Trophoblast cell (in vitro differentiated cells and primary cell): ENCODE results near the gene HS6ST3.

Experiments used
- DNase-seq, 2 donors: peaks; one replicate each; pipeline ENCODE4 v3.0.0-alpha.2; 2016
- H2AFZ ChIP-seq: 2 replicates; pipeline ENCODE4 v1.6.1; 2013; ENCODE audit warnings: low read length, moderate library complexity, mild to moderate bottlenecking; ENCODE audit not compliant: insufficient read depth, poor library complexity
- H2AK5ac ChIP-seq: 2 replicates; pipeline ENCODE4 v1.6.1; 2013; ENCODE audit warnings: mild to moderate bottlenecking, low read length
- H2BK120ac ChIP-seq: 2 replicates; pipeline ENCODE4 v1.6.1; 2013; ENCODE audit warnings: low read length, mild to moderate bottlenecking, moderate library complexity; ENCODE audit not compliant: insufficient read depth, poor library complexity
- H2BK12ac ChIP-seq: 2 replicates; pipeline ENCODE4 v1.6.1; 2013; ENCODE audit warnings: mild to moderate bottlenecking, low read length, moderate library complexity
- H2BK5ac ChIP-seq: 2 replicates; pipeline ENCODE4 v1.6.1; 2013; ENCODE audit warnings: low read length, low read depth, moderate library complexity, mild to moderate bottlenecking; ENCODE audit not compliant: poor library complexity
- H3K14ac ChIP-seq: 2 replicates; pipeline ENCODE4 v1.6.1; 2013; ENCODE audit warnings: mild to moderate bottlenecking, low read length
- H3K18ac ChIP-seq: 2 replicates; pipeline ENCODE4 v1.6.1; 2013; ENCODE audit warnings: mild to moderate bottlenecking, low read length
- H3K23ac ChIP-seq: 2 replicates; pipeline ENCODE4 v1.6.1; 2013; ENCODE audit warnings: low read length
- H3K27ac ChIP-seq: 2 replicates; pipeline ENCODE4 v1.5.1; 2013; ENCODE audit warnings: low read depth, mild to moderate bottlenecking, inconsistent platforms, low read length, moderate library complexity
- H3K27me3 ChIP-seq: 2 replicates; pipeline ENCODE4 v1.6.1; 2013; ENCODE audit warnings: inconsistent platforms, mild to moderate bottlenecking, low read length, moderate library complexity; ENCODE audit not compliant: insufficient read depth
- H3K36me3 ChIP-seq, 2 experiments: 1 replicate in 1 of 2; 2 replicates in 1 of 2; pipeline ENCODE4 v1.6.1; 2013; ENCODE audit warnings: low read length in 2 of 2, mild to moderate bottlenecking in 2 of 2, moderate library complexity in 1 of 2; ENCODE audit not compliant: insufficient read depth in 2 of 2, control insufficient read depth in 1 of 2
- H3K4ac ChIP-seq: 2 replicates; pipeline ENCODE4 v1.6.1; 2013; ENCODE audit warnings: low read depth, mild to moderate bottlenecking, low read length, moderate library complexity
- H3K4me1 ChIP-seq, 2 experiments: 1 replicate in 1 of 2; 2 replicates in 1 of 2; pipeline ENCODE4 v1.6.1; 2013; ENCODE audit warnings: low read length in 2 of 2, mild to moderate bottlenecking in 2 of 2, moderate library complexity in 1 of 2; ENCODE audit not compliant: insufficient read depth in 2 of 2, control insufficient read depth in 1 of 2
- H3K4me2 ChIP-seq: 2 replicates; pipeline ENCODE4 v1.6.1; 2013; ENCODE audit warnings: inconsistent platforms, mild to moderate bottlenecking, low read length, moderate library complexity
- H3K4me3 ChIP-seq: 2 replicates; pipeline ENCODE4 v1.5.1; 2013; ENCODE audit warnings: mild to moderate bottlenecking, low read depth, low read length, inconsistent platforms
- H3K79me1 ChIP-seq: one replicate; pipeline ENCODE4 v1.6.1; 2013; ENCODE audit warnings: low read length
- H3K79me2 ChIP-seq: 2 replicates; pipeline ENCODE4 v1.6.1; 2013; ENCODE audit warnings: low read length, mild to moderate bottlenecking; ENCODE audit not compliant: control insufficient read depth, insufficient read depth, poor library complexity
- H3K9ac ChIP-seq: 2 replicates; pipeline ENCODE4 v1.6.1; 2013; ENCODE audit warnings: mild to moderate bottlenecking, low read length
- H3K9me3 ChIP-seq: 2 replicates; pipeline ENCODE4 v1.6.1; 2013; ENCODE audit warnings: low read depth, mild to moderate bottlenecking, control low read depth, inconsistent platforms, low read length; ENCODE audit not compliant: insufficient read depth
- H4K12ac ChIP-seq: 2 replicates; pipeline ENCODE4 v1.6.1; 2013; ENCODE audit warnings: low read depth, mild to moderate bottlenecking, low read length, moderate library complexity
- H4K8ac ChIP-seq: 2 replicates; pipeline ENCODE4 v1.6.1; 2013; ENCODE audit warnings: low read depth, mild to moderate bottlenecking, low read length, moderate library complexity
- H4K91ac ChIP-seq: one replicate; pipeline ENCODE4 v1.6.1; 2013; ENCODE audit warnings: low read depth, mild to moderate bottlenecking, low read length, moderate library complexity
- WGBS: extraction: QIAGEN DNeasy Blood & Tissue Kit; methylation state at CpG from one replicate; pipeline ENCODE4 v1.1.7; 2013; ENCODE audit warnings: missing lambda C conversion rate; ENCODE audit not compliant: insufficient read length, insufficient coverage; ENCODE audit errors: extremely low coverage; 5-methylcytosine and 5-hydroxymethylcytosine counted together

Gene HS6ST3

DNA sequence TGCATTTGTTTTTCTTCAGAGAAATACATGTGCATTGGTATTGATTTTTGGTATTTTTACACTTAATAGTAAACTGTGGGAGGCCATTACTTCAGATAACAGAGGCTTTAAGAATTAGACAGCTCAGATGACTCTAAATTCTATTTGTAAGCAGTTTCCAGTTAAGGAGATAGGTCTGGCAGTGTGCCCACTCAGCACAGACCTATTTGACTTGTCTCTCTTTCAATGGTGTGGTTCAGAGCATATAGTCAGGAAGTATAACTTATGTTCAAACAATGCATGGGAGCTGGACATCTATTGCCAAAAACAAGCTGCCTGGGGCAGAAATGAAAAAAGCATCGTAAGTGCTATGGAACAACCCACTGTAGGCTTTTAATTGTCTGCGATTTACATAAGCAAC is 370.7 kb downstream of the HS6ST3 start:
- Histone ChIP-seq H4K91ac (no peak overlapping the region), H3K4me3 (no peak overlapping the region), H3K79me2 (no peaks in the 10 kb centered on the region), H3K4ac (no peak overlapping the region), H3K4me2 (no peak overlapping the region), H3K36me3 (no peaks in the 10 kb centered on the region), H3K23ac (no peak overlapping the region), H2BK120ac (no peak overlapping the region), H3K14ac (no peak overlapping the region), H2AFZ (no peak overlapping the region), H2BK5ac (no peak overlapping the region), H3K18ac (no peak overlapping the region), H3K79me1 (no peaks in the 10 kb centered on the region), H2AK5ac (no peak overlapping the region), H2BK12ac (no peak overlapping the region), H3K27me3 (no peaks in the 10 kb centered on the region), H4K12ac (no peak overlapping the region), H3K27ac (no peak overlapping the region), H3K9ac (no peak overlapping the region), H3K9me3 (no peaks in the 10 kb centered on the region), H3K4me1 (no peaks in the 10 kb centered on the region), H4K8ac (no peak overlapping the region)
- no peak for DNase-seq
- WGBS, result no CpG with 5 or more reads among the region's 2 CpGs

DNA sequence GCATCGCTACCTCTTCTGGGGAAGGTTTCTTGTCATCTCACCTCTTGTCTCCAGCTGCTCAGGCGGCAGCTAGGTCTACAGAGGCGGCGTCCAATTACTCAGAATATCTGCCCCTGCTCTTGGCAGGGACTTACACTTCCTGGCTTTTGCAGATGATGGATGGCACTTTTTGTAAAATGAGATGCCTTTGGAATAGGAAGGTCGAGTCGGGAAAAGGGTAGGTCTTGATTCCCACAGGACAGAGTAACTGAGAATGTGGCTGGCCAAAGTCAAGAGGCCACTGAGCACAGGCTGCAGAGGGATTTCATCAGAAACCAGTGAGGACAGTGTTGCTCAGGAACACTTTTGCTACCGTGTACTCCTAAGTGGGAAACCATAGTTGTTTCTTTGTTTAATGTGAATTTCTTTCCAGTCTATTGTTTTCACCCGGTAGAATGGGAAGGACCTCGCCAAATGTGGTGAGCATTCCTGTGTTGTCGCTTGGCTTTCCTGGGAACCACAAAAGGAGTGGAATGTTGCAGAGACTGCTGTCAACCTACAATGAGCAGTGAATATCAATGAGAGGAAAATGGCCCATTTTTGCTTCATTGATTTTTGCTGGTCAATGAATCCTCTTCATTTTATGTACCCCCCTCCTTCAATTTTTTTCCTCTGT is 383.7 kb downstream of the HS6ST3 start:
- H3K36me3 ChIP-seq, result no peaks in the 10 kb centered on the region
- no CpG with 5 or more reads among the region's 10 CpGs for WGBS
- DNase-seq, result no peak

DNA sequence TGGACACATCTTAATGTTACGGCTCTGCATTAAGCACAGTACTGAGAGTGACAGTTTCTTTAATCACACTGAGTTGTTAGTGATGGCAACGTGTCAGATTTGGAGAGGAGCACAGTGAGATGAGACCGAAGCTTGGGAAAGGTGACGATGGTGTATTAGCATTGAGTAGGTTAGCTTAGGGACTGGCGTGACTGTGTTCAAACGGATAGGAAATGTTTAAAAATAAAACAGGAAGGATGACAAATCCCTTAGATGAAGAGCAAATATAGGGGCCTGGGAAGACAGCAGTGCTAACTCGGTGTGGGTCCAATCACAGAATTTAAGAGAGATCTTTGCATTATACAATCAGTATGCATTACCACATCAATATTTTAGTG is 384.3 kb downstream of the HS6ST3 start:
- H4K8ac ChIP-seq, result no peak overlapping the region
- H3K9ac ChIP-seq, result no peak overlapping the region
- no peak overlapping the region for H3K18ac ChIP-seq
- H3K9me3 ChIP-seq, result no peaks in the 10 kb centered on the region
- no peaks in the 10 kb centered on the region for H3K36me3 ChIP-seq
- H3K79me2 ChIP-seq, result no peaks in the 10 kb centered on the region
- no peaks in the 10 kb centered on the region for H3K79me1 ChIP-seq
- no peak overlapping the region for H3K23ac ChIP-seq
- no peaks in the 10 kb centered on the region for H3K27me3 ChIP-seq
- H3K4me1 ChIP-seq, result no peaks in the 10 kb centered on the region
- no peak overlapping the region for H4K12ac ChIP-seq
- no peak overlapping the region for H4K91ac ChIP-seq
- no peak overlapping the region for H2AK5ac ChIP-seq
- no peak overlapping the region for H2BK12ac ChIP-seq
- H3K4me3 ChIP-seq, result no peak overlapping the region
- DNase-seq, result no peak
- H2BK5ac ChIP-seq, result no peak overlapping the region
- no peak overlapping the region for H2BK120ac ChIP-seq
- H3K27ac ChIP-seq, result no peak overlapping the region
- no peak overlapping the region for H3K14ac ChIP-seq
- no peak overlapping the region for H2AFZ ChIP-seq
- no peak overlapping the region for H3K4ac ChIP-seq
- WGBS, result no CpG with 5 or more reads among the region's 7 CpGs
- H3K4me2 ChIP-seq, result no peak overlapping the region

More for the DNA sequence above, 383.7 kb downstream of the HS6ST3 start:
- H2AK5ac ChIP-seq, result no peak overlapping the region
- H3K9me3 ChIP-seq, result no peaks in the 10 kb centered on the region
- no peak overlapping the region for H3K14ac ChIP-seq
- H3K18ac ChIP-seq, result no peak overlapping the region
- no peak overlapping the region for H2AFZ ChIP-seq
- H3K79me1 ChIP-seq, result no peaks in the 10 kb centered on the region
- H3K9ac ChIP-seq, result no peak overlapping the region
- no peaks in the 10 kb centered on the region for H3K4me1 ChIP-seq
- H3K79me2 ChIP-seq, result no peaks in the 10 kb centered on the region
- no peak overlapping the region for H3K27ac ChIP-seq
- no peak overlapping the region for H3K23ac ChIP-seq
- no peaks in the 10 kb centered on the region for H3K27me3 ChIP-seq
- H2BK12ac ChIP-seq, result no peak overlapping the region
- H3K4me3 ChIP-seq, result no peak overlapping the region
- no peak overlapping the region for H4K91ac ChIP-seq
- no peak overlapping the region for H4K12ac ChIP-seq
- no peak overlapping the region for H4K8ac ChIP-seq
- H2BK120ac ChIP-seq, result no peak overlapping the region
- H2BK5ac ChIP-seq, result no peak overlapping the region
- no peak overlapping the region for H3K4ac ChIP-seq
- H3K4me2 ChIP-seq, result no peak overlapping the region

DNA sequence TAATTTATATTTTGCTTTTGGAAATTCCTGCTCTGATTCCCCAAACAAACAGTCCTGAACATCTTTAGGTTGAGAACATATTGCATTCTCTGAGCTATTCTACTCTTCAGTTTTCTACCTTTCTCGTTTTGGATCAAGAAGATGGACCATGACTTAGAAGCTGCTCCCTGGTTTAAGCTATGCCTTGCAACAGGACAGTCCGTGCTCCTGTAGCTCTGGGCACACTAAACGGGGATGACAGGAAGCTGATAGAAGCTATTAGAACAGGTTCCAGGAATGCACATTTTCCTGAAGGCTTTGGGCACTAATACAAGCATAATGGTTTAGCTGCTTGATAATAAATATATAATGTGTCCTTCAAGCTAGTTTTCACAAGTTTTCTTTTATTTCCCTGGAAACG is 385.2 kb downstream of the HS6ST3 start:
- H3K36me3 ChIP-seq, result no peaks in the 10 kb centered on the region
- no peaks in the 10 kb centered on the region for H3K79me1 ChIP-seq
- H3K9me3 ChIP-seq, result no peaks in the 10 kb centered on the region
- no peak overlapping the region for H2BK12ac ChIP-seq
- no peak overlapping the region for H3K14ac ChIP-seq
- H3K27me3 ChIP-seq, result no peaks in the 10 kb centered on the region
- no peak overlapping the region for H3K23ac ChIP-seq
- H3K18ac ChIP-seq, result no peak overlapping the region
- H2BK5ac ChIP-seq, result no peak overlapping the region
- H3K4me2 ChIP-seq, result no peak overlapping the region
- no peak overlapping the region for H4K8ac ChIP-seq
- no peak overlapping the region for H4K12ac ChIP-seq
- H2BK120ac ChIP-seq, result no peak overlapping the region
- H3K79me2 ChIP-seq, result no peaks in the 10 kb centered on the region
- H2AFZ ChIP-seq, result no peak overlapping the region
- no peak overlapping the region for H3K4ac ChIP-seq
- no peak overlapping the region for H3K27ac ChIP-seq
- no peak overlapping the region for H3K4me3 ChIP-seq
- DNase-seq, result no peak
- H3K4me1 ChIP-seq, result no peaks in the 10 kb centered on the region
- WGBS, result no CpG with 5 or more reads among the region's 4 CpGs
- H2AK5ac ChIP-seq, result no peak overlapping the region
- no peak overlapping the region for H4K91ac ChIP-seq
- H3K9ac ChIP-seq, result no peak overlapping the region
